GM12878 (cell line): ENCODE measurements around the gene BIRC5. TPM values are rescaled to one million over a fixed set of nuclear protein-coding genes. Genes with fewer than 3 reads are reported as not detected.

Source experiments
- ATAC-seq: fragments of 200-7000 bp; cut with Tn5 transposase; 3 replicates; pipeline ENCODE4 v1.9.1; 2020; ENCODE audit warnings: mild to moderate bottlenecking, moderate library complexity
- BruUV-seq: library from RNA; stranded (reverse); fragments of 400-500 nt; replicated peaks from 2 replicates; lab custom pipeline; 2021; lab: Mats Ljungman, UMichigan
- CTCF ChIA-PET: fragments of 300-600 bp; sonication (Branson Sonifier 250); formaldehyde crosslinking; extraction: SDS; loops from one replicate; lab custom pipeline; 2021; ENCODE audit warnings: inconsistent platforms; lab: Yijun Ruan, JAX
- POLR2A ChIA-PET: fragments of 350-600 bp; formaldehyde crosslinking; extraction: SDS; loops from one replicate; lab custom pipeline; 2021; ENCODE audit warnings: inconsistent platforms; lab: Charles Lee
- RAD21 ChIA-PET: fragments of 300-600 bp; sonication (Branson Sonifier 250); formaldehyde crosslinking; loops from one replicate; lab custom pipeline; 2023; ENCODE audit warnings: antibody characterized with exemption; ENCODE audit not compliant: unreplicated experiment; lab: Charles Lee
- SMC1A ChIA-PET: fragments of 300-600 bp; sonication (Branson Sonifier 250); formaldehyde crosslinking; loops from one replicate; lab custom pipeline; 2023; ENCODE audit not compliant: unreplicated experiment, uncharacterized antibody; lab: Charles Lee
- DNase-seq: peaks from one replicate; pipeline ENCODE4 v3.0.0-alpha.2; 2011; ENCODE audit warnings: low read depth, low spot score
- FAIRE-seq: peaks from 3 replicates; lab custom pipeline; 2011; peaks lifted over from hg19 to GRCh38; lab: Jason Lieb, UNC
- H2AFZ ChIP-seq: 2 replicates; pipeline ENCODE4 v1.6.0; 2011; ENCODE audit warnings: low read depth, low read length, control low read depth; ENCODE audit not compliant: control insufficient read depth
- H3K27ac ChIP-seq: 2 replicates; pipeline ENCODE4 v1.5.1; 2011; ENCODE audit warnings: control low read depth; ENCODE audit not compliant: control insufficient read depth, insufficient read depth
- H3K27me3 ChIP-seq, 2 experiments: replicated peaks in 1 of 2; 2 replicates each; pipeline versions ENCODE4 v1.6.0 to v1.6.1; 2011; ENCODE audit warnings: low read length in 1 of 2; ENCODE audit not compliant: control insufficient read depth in 2 of 2, insufficient read depth in 2 of 2
- H3K36me3 ChIP-seq, 2 experiments: 2 replicates each; pipeline ENCODE4 v1.5.1; 2011; ENCODE audit warnings: low read length in 1 of 2; ENCODE audit not compliant: control insufficient read depth in 2 of 2, insufficient read depth in 2 of 2
- H3K4me1 ChIP-seq: 2 replicates; pipeline ENCODE4 v1.6.1; 2011; ENCODE audit warnings: mild to moderate bottlenecking, low read length, moderate library complexity, mixed read lengths; ENCODE audit not compliant: control insufficient read depth, insufficient read depth
- H3K4me2 ChIP-seq: 2 replicates; pipeline ENCODE4 v1.6.0; 2011; ENCODE audit warnings: control low read depth; ENCODE audit not compliant: control insufficient read depth, insufficient read depth
- H3K4me3 ChIP-seq: fragments of 200-600 bp; sonication (generic); 2 replicates; pipeline ENCODE4 v1.5.1; 2016
- H3K79me2 ChIP-seq: 2 replicates; pipeline ENCODE4 v1.6.0; 2011; ENCODE audit warnings: low read length; ENCODE audit not compliant: control insufficient read depth, insufficient read depth
- H3K9ac ChIP-seq: 2 replicates; pipeline ENCODE4 v1.8.0; 2011; ENCODE audit warnings: low read length, control low read depth, mixed read lengths; ENCODE audit not compliant: control insufficient read depth, insufficient read depth
- H3K9me3 ChIP-seq: replicated peaks from 3 replicates; pipeline ENCODE4 v1.5.1; 2011; ENCODE audit warnings: mild to moderate bottlenecking, low read length; ENCODE audit not compliant: control insufficient read depth, insufficient read depth
- H4K20me1 ChIP-seq: 2 replicates; pipeline ENCODE4 v1.6.0; 2011; ENCODE audit not compliant: control insufficient read depth, insufficient read depth
- ASH2L ChIP-seq: fragments of 300-600, 200-600 bp; sonication (generic); IDR thresholded peaks from 2 replicates; pipeline ENCODE4 v1.6.1; 2017; ENCODE audit warnings: low read depth, mild to moderate bottlenecking, borderline replicate concordance
- BMI1 ChIP-seq: fragments of 450-650 bp; IDR thresholded peaks from 2 replicates; pipeline ENCODE4 v1.6.1; 2016; ENCODE audit warnings: mild to moderate bottlenecking, moderate library complexity, borderline replicate concordance
- CBX3 ChIP-seq: fragments of 200-600 bp; sonication (generic); IDR thresholded peaks from 2 replicates; pipeline ENCODE4 v1.6.1; 2016; ENCODE audit warnings: low read depth, borderline replicate concordance
- CHD4 ChIP-seq: fragments of 200-600 bp; sonication (generic); IDR thresholded peaks from 2 replicates; pipeline ENCODE4 v1.6.1; 2016; ENCODE audit warnings: mild to moderate bottlenecking
- ETV6 ChIP-seq, 2 experiments: fragments of 450-650 bp in 1 of 2; IDR thresholded peaks in 1 of 2; conservative IDR thresholded peaks in 1 of 2; 2 replicates each; pipeline ENCODE4 v1.6.1; 2014; ENCODE audit warnings: antibody characterized with exemption in 1 of 2, borderline replicate concordance in 1 of 2, low read depth in 1 of 2, mild to moderate bottlenecking in 1 of 2, moderate library complexity in 1 of 2
- GATAD2B ChIP-seq: fragments of 450-650 bp; conservative IDR thresholded peaks from 2 replicates; pipeline ENCODE4 v1.6.1; 2017; ENCODE audit warnings: low read depth, mild to moderate bottlenecking, moderate library complexity
- HCFC1 ChIP-seq: fragments of 150-350 bp; IDR thresholded peaks from 2 replicates; pipeline ENCODE4 v1.6.1; 2014; ENCODE audit warnings: low read length
- MEF2B ChIP-seq: fragments of 450-650 bp; IDR thresholded peaks from 2 replicates; pipeline ENCODE4 v1.6.1; 2018; ENCODE audit warnings: mild to moderate bottlenecking, moderate library complexity; ENCODE audit not compliant: partially characterized antibody, poor library complexity, severe bottlenecking
- NFIC ChIP-seq: IDR thresholded peaks from 2 replicates; pipeline ENCODE4 v1.6.1; 2012; ENCODE audit warnings: low read depth, mild to moderate bottlenecking, inconsistent platforms, low read length, moderate library complexity
- NR2C2 ChIP-seq: IDR thresholded peaks from 2 replicates; pipeline ENCODE4 v1.6.1; 2011; ENCODE audit warnings: borderline replicate concordance, low read depth; ENCODE audit not compliant: control insufficient read depth, insufficient read length
- SMARCA5 ChIP-seq: fragments of 450-650 bp; IDR thresholded peaks from 2 replicates; pipeline ENCODE4 v1.6.1; 2017; ENCODE audit warnings: mild to moderate bottlenecking
- SMC3 ChIP-seq: IDR thresholded peaks from 2 replicates; pipeline ENCODE4 v1.6.1; 2011; ENCODE audit warnings: low read length, improper control_type of control experiment, borderline replicate concordance
- ZNF207 ChIP-seq: fragments of 450-650 bp; IDR thresholded peaks from 2 replicates; pipeline ENCODE4 v1.6.1; 2014; ENCODE audit warnings: antibody characterized with exemption, mild to moderate bottlenecking, borderline replicate concordance
- WGBS: methylation state at CpG from one replicate; pipeline ENCODE4 v1.1.6; 2016; ENCODE audit warnings: low lambda C conversion rate; ENCODE audit not compliant: insufficient replicate concordance, insufficient coverage; ENCODE audit errors: missing lambda C conversion rate; 5-methylcytosine and 5-hydroxymethylcytosine counted together
- in situ Hi-C: fragments of 300-500 bp; cut with MboI; formaldehyde crosslinking; loops from 9 replicates; pipeline ENCODE4 v1.14.3; 2018; ENCODE audit warnings: mixed read lengths
- intact Hi-C: fragments of 100-400 bp; cut with micrococcal nuclease; formaldehyde crosslinking; loops from one replicate; pipeline ENCODE4 v1.14.2; 2022; ENCODE audit not compliant: unreplicated experiment
- polyA plus RNA-seq, 11 experiments: library from polyadenylated mRNA; depleted of rRNA in 4 of 11; unstranded in 6 of 11; stranded (reverse) in 5 of 11; fragments of >200 nt; fragmentation: Nextera tagmentation in 4 of 11; fragmentation: Illumina TruSeq in 1 of 11; extraction: Ambion mirVana in 4 of 11; extraction: Trizol in 1 of 11; gene quantifications; 1 replicate in 1 of 11; 2 replicates in 10 of 11; pipeline versions ENCODE4 v1.2.1 to v1.2.3, GENCODE V29; 2011 to 2016; ENCODE audit warnings: inconsistent platforms in 2 of 11, missing spikeins in 2 of 11, low read depth in 1 of 11
- total RNA-seq, 4 experiments: library from RNA; depleted of rRNA in 3 of 4; stranded (reverse); fragments of >200 nt in 3 of 4; fragmentation: Illumina TruSeq in 1 of 4; extraction: Trizol in 1 of 4; gene quantifications; 2 replicates each; pipeline versions ENCODE4 v1.2.1 to v1.2.3, GENCODE V29; 2013 to 2021
- TF ChIP-seq, protein P1 (sequence below), 3 experiments: IDR thresholded peaks in 2 of 3; conservative IDR thresholded peaks in 1 of 3; 2 replicates each; pipeline ENCODE4 v1.5.1; 2011; ENCODE audit warnings: low read depth in 3 of 3, low read length in 3 of 3, mild to moderate bottlenecking in 3 of 3, control low read depth in 2 of 3, moderate library complexity in 2 of 3, inconsistent platforms in 1 of 3, mixed read lengths in 1 of 3; ENCODE audit not compliant: control insufficient read depth in 2 of 3, insufficient read depth in 1 of 3; ENCODE audit errors: extremely low read depth in 1 of 3
- TF ChIP-seq, protein P2 (sequence below): IDR thresholded peaks from 2 replicates; pipeline ENCODE4 v1.6.1; 2012; ENCODE audit warnings: mild to moderate bottlenecking, low read depth, low read length

The BIRC5 gene
- total and polyA plus RNA-seq, 10 of the 15 experiments (the other 5 are each of a cell fraction or from before 2014, with no cell fraction given): 41.0 to 175 (median 90.8) TPM

DNA sequence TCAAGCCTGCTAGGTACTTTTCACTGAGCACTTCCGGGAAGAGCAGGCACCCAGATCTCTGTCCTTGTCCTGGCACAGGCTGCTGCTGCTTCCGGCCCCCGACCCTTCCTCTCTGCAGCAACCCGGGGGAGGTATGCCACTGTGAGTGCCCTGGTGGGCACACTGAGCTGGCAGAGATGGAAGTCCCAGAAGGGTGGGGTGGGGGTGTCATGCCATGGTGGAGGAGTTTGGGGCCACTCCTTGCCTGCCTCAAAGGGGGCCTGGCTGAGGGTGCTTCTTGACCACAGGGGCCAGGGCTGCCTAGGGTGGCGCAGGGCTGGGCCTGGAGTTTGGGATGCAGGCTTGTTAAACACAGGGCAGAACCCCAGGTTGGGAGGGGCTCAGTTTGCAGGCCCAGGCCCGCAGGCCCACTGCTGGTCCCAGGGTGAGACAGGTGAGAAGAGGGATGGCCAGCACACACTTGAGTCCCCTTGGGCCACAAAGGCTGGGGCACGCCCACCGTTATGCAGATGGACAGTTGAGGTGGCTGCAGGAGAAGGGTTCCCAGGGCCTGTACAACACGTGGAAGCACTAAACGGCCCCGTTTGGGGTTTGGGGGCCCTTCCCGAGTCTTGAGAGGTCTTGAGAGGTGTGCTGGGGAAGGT, 26.1 kb downstream of the BIRC5 start:
- in situ Hi-C loops: no loop called here
- H3K4me1 ChIP-seq: peaks cover 20% of the 10 kb centered on the region
- intact Hi-C loops: no loop called here
- no peaks in the 10 kb centered on the region for H4K20me1 ChIP-seq
- ChIA-PET POLR2A (interaction anchor here (0.6 to 1.4 kb wide), 2 partner anchors 11 to 227 kb away, joined by 3 read pairs; no protein-coding TSS in a partner anchor), SMC1A (no interaction called here), RAD21 (no interaction called here), CTCF (no interaction called here)
- H3K36me3 ChIP-seq: no peaks in the 10 kb centered on the region
- H2AFZ ChIP-seq: no peak overlapping the region
- no peak overlapping the region for H3K27ac ChIP-seq
- TF ChIP-seq BMI1 (no peak), HCFC1 (no peak), NR2C2 (no peak), NFIC (no peak), ETV6 (conservative IDR thresholded peaks at IDR 0.05 in 1 of 2, IDR thresholded peaks at IDR 0.05 in 1 of 2; ENCODE audit: borderline replicate concordance in 1 of 2, low read depth in 1 of 2) (no peak), CHD4 (no peak), SMARCA5 (no peak), MEF2B (no peak), ASH2L (no peak), SMC3 (no peak), ZNF207 (no peak), GATAD2B (no peak), CBX3 (no peak)
- TF ChIP-seq, protein P1, sequence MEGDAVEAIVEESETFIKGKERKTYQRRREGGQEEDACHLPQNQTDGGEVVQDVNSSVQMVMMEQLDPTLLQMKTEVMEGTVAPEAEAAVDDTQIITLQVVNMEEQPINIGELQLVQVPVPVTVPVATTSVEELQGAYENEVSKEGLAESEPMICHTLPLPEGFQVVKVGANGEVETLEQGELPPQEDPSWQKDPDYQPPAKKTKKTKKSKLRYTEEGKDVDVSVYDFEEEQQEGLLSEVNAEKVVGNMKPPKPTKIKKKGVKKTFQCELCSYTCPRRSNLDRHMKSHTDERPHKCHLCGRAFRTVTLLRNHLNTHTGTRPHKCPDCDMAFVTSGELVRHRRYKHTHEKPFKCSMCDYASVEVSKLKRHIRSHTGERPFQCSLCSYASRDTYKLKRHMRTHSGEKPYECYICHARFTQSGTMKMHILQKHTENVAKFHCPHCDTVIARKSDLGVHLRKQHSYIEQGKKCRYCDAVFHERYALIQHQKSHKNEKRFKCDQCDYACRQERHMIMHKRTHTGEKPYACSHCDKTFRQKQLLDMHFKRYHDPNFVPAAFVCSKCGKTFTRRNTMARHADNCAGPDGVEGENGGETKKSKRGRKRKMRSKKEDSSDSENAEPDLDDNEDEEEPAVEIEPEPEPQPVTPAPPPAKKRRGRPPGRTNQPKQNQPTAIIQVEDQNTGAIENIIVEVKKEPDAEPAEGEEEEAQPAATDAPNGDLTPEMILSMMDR (IDR thresholded peaks at IDR 0.05 in 2 of 3, conservative IDR thresholded peaks at IDR 0.05 in 1 of 3; ENCODE audit: control insufficient read depth in 2 of 3, extremely low read depth in 1 of 3, insufficient read depth in 1 of 3, low read depth in 3 of 3, low read length in 3 of 3): no peak
- TF ChIP-seq, protein P2, sequence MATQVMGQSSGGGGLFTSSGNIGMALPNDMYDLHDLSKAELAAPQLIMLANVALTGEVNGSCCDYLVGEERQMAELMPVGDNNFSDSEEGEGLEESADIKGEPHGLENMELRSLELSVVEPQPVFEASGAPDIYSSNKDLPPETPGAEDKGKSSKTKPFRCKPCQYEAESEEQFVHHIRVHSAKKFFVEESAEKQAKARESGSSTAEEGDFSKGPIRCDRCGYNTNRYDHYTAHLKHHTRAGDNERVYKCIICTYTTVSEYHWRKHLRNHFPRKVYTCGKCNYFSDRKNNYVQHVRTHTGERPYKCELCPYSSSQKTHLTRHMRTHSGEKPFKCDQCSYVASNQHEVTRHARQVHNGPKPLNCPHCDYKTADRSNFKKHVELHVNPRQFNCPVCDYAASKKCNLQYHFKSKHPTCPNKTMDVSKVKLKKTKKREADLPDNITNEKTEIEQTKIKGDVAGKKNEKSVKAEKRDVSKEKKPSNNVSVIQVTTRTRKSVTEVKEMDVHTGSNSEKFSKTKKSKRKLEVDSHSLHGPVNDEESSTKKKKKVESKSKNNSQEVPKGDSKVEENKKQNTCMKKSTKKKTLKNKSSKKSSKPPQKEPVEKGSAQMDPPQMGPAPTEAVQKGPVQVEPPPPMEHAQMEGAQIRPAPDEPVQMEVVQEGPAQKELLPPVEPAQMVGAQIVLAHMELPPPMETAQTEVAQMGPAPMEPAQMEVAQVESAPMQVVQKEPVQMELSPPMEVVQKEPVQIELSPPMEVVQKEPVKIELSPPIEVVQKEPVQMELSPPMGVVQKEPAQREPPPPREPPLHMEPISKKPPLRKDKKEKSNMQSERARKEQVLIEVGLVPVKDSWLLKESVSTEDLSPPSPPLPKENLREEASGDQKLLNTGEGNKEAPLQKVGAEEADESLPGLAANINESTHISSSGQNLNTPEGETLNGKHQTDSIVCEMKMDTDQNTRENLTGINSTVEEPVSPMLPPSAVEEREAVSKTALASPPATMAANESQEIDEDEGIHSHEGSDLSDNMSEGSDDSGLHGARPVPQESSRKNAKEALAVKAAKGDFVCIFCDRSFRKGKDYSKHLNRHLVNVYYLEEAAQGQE: no peak
- ATAC-seq: no peak
- H3K4me2 ChIP-seq: no peak overlapping the region
- H3K79me2 ChIP-seq: no peaks in the 10 kb centered on the region
- BruUV-seq: no TSS peak
- DNase-seq: no peak
- no peaks in the 10 kb centered on the region; a peak in 1 of 4 replicates for H3K27me3 ChIP-seq
- no peak overlapping the region for H3K4me3 ChIP-seq
- WGBS: 56% methylated on average over 11 of the region's 12 CpGs
- FAIRE-seq: no peak
- H3K9me3 ChIP-seq: no peaks in the 10 kb centered on the region
- no peak overlapping the region for H3K9ac ChIP-seq
